GM12878 (cell line): ENCODE measurements around the gene INPP4B. TPM values are rescaled to one million over a fixed set of nuclear protein-coding genes. Genes with fewer than 3 reads are reported as not detected.

ENCODE experiments used
- ATAC-seq: fragments of 200-7000 bp; cut with Tn5 transposase; 3 replicates; pipeline ENCODE4 v1.9.1; 2020; ENCODE audit warnings: mild to moderate bottlenecking, moderate library complexity
- BruUV-seq: library from RNA; stranded (reverse); fragments of 400-500 nt; replicated peaks from 2 replicates; lab custom pipeline; 2021; lab: Mats Ljungman, UMichigan
- CTCF ChIA-PET: fragments of 300-600 bp; sonication (Branson Sonifier 250); formaldehyde crosslinking; extraction: SDS; loops from one replicate; lab custom pipeline; 2021; ENCODE audit warnings: inconsistent platforms; lab: Yijun Ruan, JAX
- POLR2A ChIA-PET: fragments of 350-600 bp; formaldehyde crosslinking; extraction: SDS; loops from one replicate; lab custom pipeline; 2021; ENCODE audit warnings: inconsistent platforms; lab: Charles Lee
- RAD21 ChIA-PET: fragments of 300-600 bp; sonication (Branson Sonifier 250); formaldehyde crosslinking; loops from one replicate; lab custom pipeline; 2023; ENCODE audit warnings: antibody characterized with exemption; ENCODE audit not compliant: unreplicated experiment; lab: Charles Lee
- SMC1A ChIA-PET: fragments of 300-600 bp; sonication (Branson Sonifier 250); formaldehyde crosslinking; loops from one replicate; lab custom pipeline; 2023; ENCODE audit not compliant: unreplicated experiment, uncharacterized antibody; lab: Charles Lee
- DNase-seq: peaks from one replicate; pipeline ENCODE4 v3.0.0-alpha.2; 2011; ENCODE audit warnings: low read depth, low spot score
- FAIRE-seq: peaks from 3 replicates; lab custom pipeline; 2011; peaks lifted over from hg19 to GRCh38; lab: Jason Lieb, UNC
- H2AFZ ChIP-seq: 2 replicates; pipeline ENCODE4 v1.6.0; 2011; ENCODE audit warnings: low read depth, low read length, control low read depth; ENCODE audit not compliant: control insufficient read depth
- H3K27ac ChIP-seq: 2 replicates; pipeline ENCODE4 v1.5.1; 2011; ENCODE audit warnings: control low read depth; ENCODE audit not compliant: control insufficient read depth, insufficient read depth
- H3K27me3 ChIP-seq, 2 experiments: replicated peaks in 1 of 2; 2 replicates each; pipeline versions ENCODE4 v1.6.0 to v1.6.1; 2011; ENCODE audit warnings: low read length in 1 of 2; ENCODE audit not compliant: control insufficient read depth in 2 of 2, insufficient read depth in 2 of 2
- H3K36me3 ChIP-seq, 2 experiments: 2 replicates each; pipeline ENCODE4 v1.5.1; 2011; ENCODE audit warnings: low read length in 1 of 2; ENCODE audit not compliant: control insufficient read depth in 2 of 2, insufficient read depth in 2 of 2
- H3K4me1 ChIP-seq: 2 replicates; pipeline ENCODE4 v1.6.1; 2011; ENCODE audit warnings: mild to moderate bottlenecking, low read length, moderate library complexity, mixed read lengths; ENCODE audit not compliant: control insufficient read depth, insufficient read depth
- H3K4me2 ChIP-seq: 2 replicates; pipeline ENCODE4 v1.6.0; 2011; ENCODE audit warnings: control low read depth; ENCODE audit not compliant: control insufficient read depth, insufficient read depth
- H3K4me3 ChIP-seq: fragments of 200-600 bp; sonication (generic); 2 replicates; pipeline ENCODE4 v1.5.1; 2016
- H3K79me2 ChIP-seq: 2 replicates; pipeline ENCODE4 v1.6.0; 2011; ENCODE audit warnings: low read length; ENCODE audit not compliant: control insufficient read depth, insufficient read depth
- H3K9ac ChIP-seq: 2 replicates; pipeline ENCODE4 v1.8.0; 2011; ENCODE audit warnings: low read length, control low read depth, mixed read lengths; ENCODE audit not compliant: control insufficient read depth, insufficient read depth
- H3K9me3 ChIP-seq: replicated peaks from 3 replicates; pipeline ENCODE4 v1.5.1; 2011; ENCODE audit warnings: mild to moderate bottlenecking, low read length; ENCODE audit not compliant: control insufficient read depth, insufficient read depth
- H4K20me1 ChIP-seq: 2 replicates; pipeline ENCODE4 v1.6.0; 2011; ENCODE audit not compliant: control insufficient read depth, insufficient read depth
- ATF3 ChIP-seq: IDR thresholded peaks from 2 replicates; pipeline ENCODE4 v1.6.1; 2011; ENCODE audit warnings: low read depth, mild to moderate bottlenecking, low read length, moderate library complexity, borderline replicate concordance; ENCODE audit errors: extremely low read depth
- BCL3 ChIP-seq: IDR thresholded peaks from 2 replicates; pipeline ENCODE4 v1.6.1; 2011; ENCODE audit warnings: borderline replicate concordance, low read depth, mild to moderate bottlenecking, moderate library complexity, low read length; ENCODE audit not compliant: insufficient read depth, poor library complexity, severe bottlenecking
- KAT2A ChIP-seq: conservative IDR thresholded peaks from 2 replicates; pipeline ENCODE4 v1.6.1; 2011; ENCODE audit warnings: low read depth, low read length; ENCODE audit not compliant: control insufficient read depth
- KLF5 ChIP-seq: fragments of 450-650 bp; IDR thresholded peaks from 2 replicates; pipeline ENCODE4 v1.6.1; 2014; ENCODE audit warnings: mild to moderate bottlenecking; ENCODE audit not compliant: partially characterized antibody
- NFYA ChIP-seq: IDR thresholded peaks from 2 replicates; pipeline ENCODE4 v1.6.1; 2011; ENCODE audit warnings: low read depth, mild to moderate bottlenecking, low read length, improper control_type of control experiment, borderline replicate concordance
- NR2C2 ChIP-seq: IDR thresholded peaks from 2 replicates; pipeline ENCODE4 v1.6.1; 2011; ENCODE audit warnings: borderline replicate concordance, low read depth; ENCODE audit not compliant: control insufficient read depth, insufficient read length
- NR2F1 ChIP-seq: fragments of 450-650 bp; conservative IDR thresholded peaks from 2 replicates; pipeline ENCODE4 v1.6.1; 2017; ENCODE audit warnings: mild to moderate bottlenecking
- PAX8 ChIP-seq: fragments of 450-650 bp; IDR thresholded peaks from 2 replicates; pipeline ENCODE4 v1.6.1; 2017; ENCODE audit warnings: mild to moderate bottlenecking, moderate library complexity
- PKNOX1 ChIP-seq: fragments of 450-650 bp; IDR thresholded peaks from 2 replicates; pipeline ENCODE4 v1.6.1; 2016; ENCODE audit warnings: mild to moderate bottlenecking
- RELA ChIP-seq: fragments of 450-650 bp; IDR thresholded peaks from 2 replicates; pipeline ENCODE4 v1.8.0; 2014; ENCODE audit warnings: borderline replicate concordance; ENCODE audit not compliant: partially characterized antibody
- RFX5 ChIP-seq: IDR thresholded peaks from 2 replicates; pipeline ENCODE4 v1.6.1; 2011; ENCODE audit warnings: low read depth, low read length, improper control_type of control experiment
- SMAD5 ChIP-seq: IDR thresholded peaks from 2 replicates; pipeline ENCODE4 v1.6.1; 2016; ENCODE audit warnings: antibody characterized with exemption, low read depth
- SUZ12 ChIP-seq: fragments of 200-600 bp; sonication (generic); IDR thresholded peaks from one replicate; pipeline ENCODE4 v1.6.1; 2018; ENCODE audit warnings: antibody characterized with exemption, mild to moderate bottlenecking; ENCODE audit not compliant: unreplicated experiment
- TCF7 ChIP-seq: IDR thresholded peaks from 2 replicates; pipeline ENCODE4 v1.6.1; 2014; ENCODE audit warnings: antibody characterized with exemption, borderline replicate concordance
- ZNF274 ChIP-seq: IDR thresholded peaks from one replicate; pipeline ENCODE4 v1.8.0; 2011; ENCODE audit not compliant: insufficient read length, insufficient read depth
- WGBS: methylation state at CpG from one replicate; pipeline ENCODE4 v1.1.6; 2016; ENCODE audit warnings: low lambda C conversion rate; ENCODE audit not compliant: insufficient replicate concordance, insufficient coverage; ENCODE audit errors: missing lambda C conversion rate; 5-methylcytosine and 5-hydroxymethylcytosine counted together
- in situ Hi-C: fragments of 300-500 bp; cut with MboI; formaldehyde crosslinking; loops from 9 replicates; pipeline ENCODE4 v1.14.3; 2018; ENCODE audit warnings: mixed read lengths
- intact Hi-C: fragments of 100-400 bp; cut with micrococcal nuclease; formaldehyde crosslinking; loops from one replicate; pipeline ENCODE4 v1.14.2; 2022; ENCODE audit not compliant: unreplicated experiment
- polyA plus RNA-seq, 11 experiments: library from polyadenylated mRNA; depleted of rRNA in 4 of 11; unstranded in 6 of 11; stranded (reverse) in 5 of 11; fragments of >200 nt; fragmentation: Nextera tagmentation in 4 of 11; fragmentation: Illumina TruSeq in 1 of 11; extraction: Ambion mirVana in 4 of 11; extraction: Trizol in 1 of 11; gene quantifications; 1 replicate in 1 of 11; 2 replicates in 10 of 11; pipeline versions ENCODE4 v1.2.1 to v1.2.3, GENCODE V29; 2011 to 2016; ENCODE audit warnings: inconsistent platforms in 2 of 11, missing spikeins in 2 of 11, low read depth in 1 of 11
- total RNA-seq, 4 experiments: library from RNA; depleted of rRNA in 3 of 4; stranded (reverse); fragments of >200 nt in 3 of 4; fragmentation: Illumina TruSeq in 1 of 4; extraction: Trizol in 1 of 4; gene quantifications; 2 replicates each; pipeline versions ENCODE4 v1.2.1 to v1.2.3, GENCODE V29; 2013 to 2021

INPP4B gene
- total and polyA plus RNA-seq, 10 of the 15 experiments (the other 5 are each of a cell fraction or from before 2014, with no cell fraction given): 0.53 to 11.2 (median 0.95) TPM

GRCh38 chr4:142563682-142564291 lies 282.3 kb downstream of the INPP4B start (continued):
- TF ChIP-seq BCL3 (no peak), KAT2A (no peak), NR2C2 (no peak), KLF5 (no peak), RFX5 (no peak), PAX8 (no peak)

GRCh38 chr4:142559986-142560385 lies 286.1 kb downstream of the INPP4B start:
- Histone ChIP-seq H3K9me3 (no peaks in the 10 kb centered on the region), H3K27me3 (no peaks in the 10 kb centered on the region), H3K4me3 (no peak overlapping the region), H2AFZ (no peak overlapping the region), H4K20me1 (no peaks in the 10 kb centered on the region), H3K36me3 (no peaks in the 10 kb centered on the region), H3K4me1 (no peaks in the 10 kb centered on the region), H3K9ac (no peak overlapping the region), H3K79me2 (no peaks in the 10 kb centered on the region), H3K4me2 (no peak overlapping the region)
- no peak for DNase-seq
- BruUV-seq: no TSS peak
- RAD21 ChIA-PET: interaction anchor here (0.9 kb wide), 2 partner anchors 10 to 31 kb away, joined by 3 read pairs; no protein-coding TSS in a partner anchor
- POLR2A ChIA-PET: interaction anchor here (0.9 kb wide), 1 partner anchor 202 kb away, joined by 5 read pairs; no protein-coding TSS in a partner anchor
- CTCF ChIA-PET: interaction anchor here (0.7 to 2.0 kb wide), 6 partner anchors 10 to 277 kb away, joined by 3 to 9 read pairs (median 6); no protein-coding TSS in a partner anchor
- FAIRE-seq: no peak
- in situ Hi-C loops: no loop called here
- SMC1A ChIA-PET: interaction anchor here (0.9 to 10.3 kb wide), 7 partner anchors 9 to 205 kb away, joined by 3 to 107 read pairs (median 10); no protein-coding TSS in a partner anchor
- WGBS: 61% methylated on average over 4 of the region's 4 CpGs
- TF ChIP-seq SMAD5 (no peak), RELA (no peak), NR2F1 (no peak), ZNF274 (no peak), TCF7 (no peak), SUZ12 (no peak), BCL3 (no peak), ATF3 (no peak), PKNOX1 (no peak), NFYA (no peak)
- TF ChIP-seq, all 136 proteins: peak for 0
- no peak overlapping the region for H3K27ac ChIP-seq
- intact Hi-C loops: loop anchor here (10.0 kb wide), 1 partner anchor 435 kb away; no protein-coding TSS in a partner anchor
- ATAC-seq: peak; percentile 8
